Activated CD8-positive, alpha-beta memory T cell treated with anti-CD3 and anti-CD28 coated beads, Interleukin-2, amount 50 U/mL, for 1 hour (primary cell): ENCODE data around the gene MAPT.
"Not testable (repeated sequence)": the region's sequence is repeated elsewhere in the genome, so short reads cannot be mapped to it uniquely, and the experiment has no call there.

Experiments used
- DNase-seq: peaks from one replicate; pipeline ENCODE4 v3.0.0-alpha.2; 2020; ENCODE audit errors: extremely low read depth

Gene MAPT

DNA sequence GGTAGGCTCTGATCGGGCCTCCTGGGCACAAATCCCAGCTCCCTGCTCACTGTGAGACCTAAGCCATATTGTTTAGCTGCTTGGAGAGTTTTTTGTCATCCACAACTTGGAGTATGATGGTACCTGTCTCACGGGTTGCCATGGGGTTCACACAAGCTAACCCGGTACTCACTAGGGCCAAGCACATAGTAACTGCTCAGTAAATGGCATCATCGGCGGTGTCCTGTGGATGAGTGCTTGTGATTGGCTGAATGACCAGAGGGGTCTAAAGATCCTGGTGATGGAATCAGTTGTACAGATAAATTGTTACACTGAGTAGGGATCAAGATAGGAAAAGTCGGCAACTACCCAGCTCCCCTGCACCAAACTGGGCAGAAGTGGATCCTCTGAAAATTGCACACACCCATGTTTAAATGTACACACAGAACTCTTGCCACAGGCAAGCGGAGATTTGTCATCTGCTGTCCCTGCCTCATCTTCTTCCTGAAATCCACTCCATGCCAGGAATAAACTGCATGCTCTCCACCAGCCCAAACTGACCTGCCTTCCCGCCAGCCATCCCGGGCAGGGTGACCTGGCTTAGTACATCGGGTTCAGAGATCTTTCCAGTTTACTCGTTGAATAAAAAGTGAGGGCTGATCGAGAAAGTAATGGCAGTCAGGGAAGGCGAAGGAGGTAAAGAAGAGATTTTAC lies 6.5 kb downstream of the MAPT start:
- DNase-seq: no peak

DNA sequence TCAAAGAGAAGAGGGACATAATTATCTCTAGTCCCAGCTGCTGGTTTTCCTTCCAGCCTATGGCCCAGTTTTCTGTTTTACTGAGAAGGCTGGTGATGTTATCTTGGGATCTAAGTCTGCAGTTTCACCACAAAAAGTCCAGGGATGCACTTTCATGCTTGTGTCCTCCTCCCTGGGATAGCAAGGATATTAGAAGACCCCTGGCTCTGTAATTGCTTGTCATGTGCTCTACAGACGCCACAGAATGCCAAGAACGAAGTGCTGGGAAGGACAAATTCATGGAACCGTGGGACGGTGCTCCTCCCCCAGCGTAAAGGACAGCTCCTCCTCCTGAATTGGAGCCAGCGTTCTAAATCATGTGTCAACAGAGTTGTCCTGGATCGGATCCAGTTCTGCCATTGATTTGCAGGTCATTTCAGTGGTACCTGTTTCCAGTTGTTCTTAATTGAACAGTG lies 8.6 kb downstream of the MAPT start:
- DNase-seq: no peak

DNA sequence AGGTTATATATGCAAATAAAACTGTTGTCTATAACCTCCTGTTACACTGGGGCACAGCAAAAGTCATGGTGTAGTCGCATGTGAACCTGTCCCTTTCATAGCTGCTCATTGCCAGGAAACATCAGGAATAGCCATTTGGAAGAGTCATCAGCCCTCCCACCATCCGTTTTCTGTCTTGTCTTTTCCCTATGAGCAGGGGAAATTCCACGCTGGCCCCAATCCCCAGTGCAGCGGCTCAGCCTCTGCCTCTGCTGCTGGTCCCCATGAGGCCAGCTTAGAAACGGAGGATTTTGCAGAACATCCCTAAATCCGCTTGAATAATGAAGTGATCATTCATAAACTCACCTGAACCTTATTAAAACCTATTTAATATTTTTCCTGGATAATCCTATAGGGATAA lies 10.5 kb downstream of the MAPT start:
- no peak for DNase-seq

DNA sequence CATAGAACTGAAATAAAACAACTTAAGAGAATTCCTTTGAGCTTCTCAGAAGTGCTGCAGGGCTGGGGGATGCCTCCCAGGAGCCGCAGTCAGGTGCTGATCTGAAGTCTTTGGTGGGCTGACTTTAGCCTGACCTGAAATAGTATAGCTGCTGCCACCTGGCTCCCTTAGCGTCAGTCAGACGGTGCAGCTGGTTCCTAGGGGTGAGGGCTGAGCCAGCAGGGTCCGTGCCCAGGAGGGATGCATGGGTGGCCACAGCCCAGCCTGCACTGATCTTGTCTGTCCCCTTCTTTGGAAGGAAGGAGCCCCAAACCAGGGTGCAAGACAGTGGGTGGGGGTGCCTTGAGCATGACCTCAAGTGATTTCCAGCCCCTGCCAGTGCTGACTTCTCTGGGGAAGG lies 11.5 kb downstream of the MAPT start:
- no peak for DNase-seq

DNA sequence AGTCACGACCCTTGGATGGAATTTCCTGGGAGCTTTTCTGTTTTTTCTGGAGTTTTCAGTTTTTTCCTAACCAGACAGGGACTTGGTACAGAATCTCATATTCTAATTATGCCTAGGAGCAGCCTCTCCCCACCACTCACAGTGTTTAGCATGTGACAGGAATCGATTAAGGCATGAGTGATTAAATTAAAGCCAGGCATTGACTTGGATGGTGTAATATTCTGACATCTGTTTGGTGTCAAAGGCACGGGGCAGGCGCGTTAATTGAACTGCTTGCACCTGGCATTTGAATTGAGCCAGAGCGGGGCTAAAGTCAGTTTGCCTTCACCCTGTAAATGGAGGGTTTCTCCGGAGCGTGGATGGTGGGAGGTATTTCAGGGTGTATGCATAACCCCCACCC lies 11.9 kb downstream of the MAPT start:
- DNase-seq: no peak

DNA sequence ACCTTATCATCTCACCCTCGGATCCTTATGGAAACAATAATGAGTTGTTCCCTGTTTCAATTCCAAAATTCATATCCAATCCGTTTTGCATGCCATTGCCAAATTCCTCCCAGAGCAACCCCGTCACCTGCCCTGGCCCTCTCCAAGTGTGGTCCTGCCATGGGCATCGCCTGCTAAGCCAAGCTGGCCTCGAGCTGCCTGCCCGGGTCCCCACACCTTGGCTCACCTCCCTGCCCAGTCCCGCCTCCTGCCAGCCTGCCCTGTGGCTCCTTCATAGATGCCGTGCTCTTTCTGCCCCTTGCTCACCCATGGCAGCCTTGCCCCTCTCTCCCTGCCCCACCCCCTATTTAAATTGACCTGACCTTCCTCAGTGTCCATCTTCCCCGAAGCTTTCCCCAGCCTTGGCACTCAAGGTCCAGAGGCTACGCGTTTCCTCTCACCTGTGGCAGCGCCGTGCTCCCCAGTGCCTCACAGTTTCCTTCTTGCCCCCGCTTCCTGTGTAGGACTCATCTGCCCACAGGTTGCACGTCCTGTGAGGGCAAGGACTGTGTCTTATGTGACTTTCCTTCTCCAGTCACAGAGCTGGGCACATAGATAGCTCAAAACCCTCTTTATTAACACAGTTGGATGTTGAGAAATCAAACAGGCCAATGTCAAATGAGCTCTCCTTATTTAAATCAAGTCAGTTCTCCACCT lies 12.7 kb downstream of the MAPT start:
- DNase-seq: no peak

DNA sequence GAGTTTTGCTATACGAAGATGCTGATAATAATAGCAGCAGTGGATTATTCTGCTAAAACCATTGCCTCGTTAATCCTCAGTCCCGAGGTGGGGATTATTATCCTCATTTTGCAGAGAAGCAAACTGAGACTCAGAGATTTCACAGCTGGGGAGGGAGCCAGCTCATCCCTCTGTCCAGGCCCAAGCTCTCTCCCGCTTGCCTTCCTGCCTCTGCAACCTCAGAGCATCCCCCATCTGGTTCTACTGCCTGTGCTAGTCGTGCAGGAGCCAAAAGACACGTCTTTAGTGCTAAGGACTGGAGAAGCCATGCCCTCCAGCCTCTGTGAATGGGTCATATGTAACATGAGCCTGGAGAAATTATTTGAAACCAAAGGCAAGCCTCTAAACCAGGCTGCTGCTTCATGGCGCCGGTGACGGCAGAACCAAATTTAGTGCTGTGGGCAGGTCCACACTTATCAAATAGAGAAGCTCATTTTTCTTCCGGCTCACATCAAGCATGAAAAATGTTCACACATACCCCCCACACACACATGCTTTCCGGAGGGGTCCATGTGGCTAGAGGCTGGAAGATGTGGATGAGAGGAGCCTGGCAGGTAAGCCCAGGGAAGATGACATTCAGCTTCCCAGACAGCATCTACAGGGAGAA lies 13.5 kb downstream of the MAPT start:
- no peak for DNase-seq

DNA sequence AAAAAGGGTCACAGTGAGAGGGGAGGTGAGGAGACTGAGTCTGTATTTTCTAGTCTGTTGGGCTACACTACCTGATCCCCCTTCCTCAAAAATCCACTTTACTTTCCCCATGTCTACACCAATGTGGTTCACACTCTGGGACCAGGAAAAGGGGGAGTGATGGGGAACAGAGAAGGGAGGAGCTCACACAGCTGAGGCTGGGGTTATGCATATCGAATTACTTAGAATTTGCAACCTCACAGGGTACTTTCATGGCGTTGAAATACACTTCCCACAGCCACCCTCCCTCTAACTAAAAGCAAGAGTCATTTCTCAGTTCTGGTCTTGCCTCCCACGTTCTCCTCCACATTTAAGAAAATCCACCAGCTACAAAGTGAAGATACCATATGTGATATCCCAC lies 14.1 kb downstream of the MAPT start:
- no peak for DNase-seq

DNA sequence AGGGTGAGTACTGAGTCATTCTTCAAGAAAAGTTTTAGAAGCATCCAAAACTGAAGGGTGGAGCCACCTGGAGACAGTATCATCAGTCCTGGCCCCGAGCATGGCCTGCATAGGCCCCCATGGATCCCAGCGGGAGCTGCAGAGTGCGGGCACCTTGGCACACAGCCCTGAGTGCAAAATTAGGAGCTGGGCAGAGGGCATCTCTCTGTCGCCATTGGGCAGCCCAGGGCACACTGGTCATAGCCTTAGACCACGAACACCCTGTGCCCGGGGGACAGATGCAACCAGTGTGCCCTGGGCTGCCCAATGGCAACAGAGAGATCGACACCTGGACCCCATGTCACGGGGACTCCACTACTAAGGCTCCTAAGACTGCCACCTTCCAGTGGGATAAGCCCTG lies 14.6 kb downstream of the MAPT start:
- no peak for DNase-seq

DNA sequence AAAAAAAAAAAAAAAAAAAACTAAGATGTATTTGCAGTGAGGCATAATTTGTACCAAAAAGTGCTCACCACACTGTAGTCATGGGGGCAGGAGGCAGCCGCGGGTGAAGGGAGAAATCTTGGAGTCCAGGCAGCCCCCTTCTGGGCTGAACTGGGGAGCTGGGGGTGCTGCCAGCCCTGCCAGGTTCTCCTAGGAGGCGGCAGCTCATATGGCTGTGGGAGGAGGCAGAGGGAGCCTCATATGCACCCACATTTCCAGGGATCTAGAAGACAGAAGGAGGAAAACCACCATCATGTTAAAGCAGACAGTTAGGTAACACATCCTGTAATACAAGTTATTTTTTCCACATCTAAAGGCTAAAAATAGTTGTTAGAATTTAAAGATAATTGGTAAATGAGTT lies 16.3 kb downstream of the MAPT start:
- no peak for DNase-seq

DNA sequence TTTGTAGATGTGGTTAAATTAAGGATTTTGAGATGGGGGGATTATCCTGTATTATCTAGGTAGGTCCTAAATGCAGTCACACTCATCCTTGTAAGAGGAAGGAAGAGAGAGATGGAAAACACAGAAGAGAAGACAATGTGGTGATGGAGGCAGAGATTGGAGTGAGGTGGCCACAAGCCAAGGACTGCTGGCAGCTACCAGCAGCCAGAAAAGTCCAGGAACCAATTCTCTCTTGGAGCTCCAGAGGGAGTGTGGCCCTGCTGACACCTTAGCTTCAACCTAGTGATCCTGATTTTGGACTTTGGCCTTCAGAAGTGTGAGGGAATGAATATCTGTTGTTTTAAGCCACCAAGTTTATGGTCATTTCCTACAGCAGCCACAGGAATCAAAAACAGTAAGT lies 18.0 kb downstream of the MAPT start:
- no peak for DNase-seq

DNA sequence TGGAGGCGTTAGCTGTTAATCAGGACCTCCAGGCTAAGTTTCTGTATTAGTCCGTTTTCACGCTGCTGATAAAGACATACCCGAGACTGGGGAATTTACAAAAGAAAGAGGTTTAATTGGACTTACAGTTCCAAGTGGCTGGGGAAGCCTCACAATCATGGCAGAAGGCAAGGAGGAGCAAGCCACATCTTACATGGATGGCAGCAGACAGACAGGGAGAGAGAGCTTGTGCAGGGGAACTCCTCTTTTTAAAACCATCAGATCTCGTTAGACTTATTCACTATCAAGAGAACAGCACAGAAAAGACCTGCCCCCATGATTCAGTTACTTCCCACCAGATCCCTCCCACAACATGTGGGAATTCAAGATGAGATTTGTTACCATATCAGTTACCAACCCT lies 18.7 kb downstream of the MAPT start:
- not testable (repeated sequence) for DNase-seq

DNA sequence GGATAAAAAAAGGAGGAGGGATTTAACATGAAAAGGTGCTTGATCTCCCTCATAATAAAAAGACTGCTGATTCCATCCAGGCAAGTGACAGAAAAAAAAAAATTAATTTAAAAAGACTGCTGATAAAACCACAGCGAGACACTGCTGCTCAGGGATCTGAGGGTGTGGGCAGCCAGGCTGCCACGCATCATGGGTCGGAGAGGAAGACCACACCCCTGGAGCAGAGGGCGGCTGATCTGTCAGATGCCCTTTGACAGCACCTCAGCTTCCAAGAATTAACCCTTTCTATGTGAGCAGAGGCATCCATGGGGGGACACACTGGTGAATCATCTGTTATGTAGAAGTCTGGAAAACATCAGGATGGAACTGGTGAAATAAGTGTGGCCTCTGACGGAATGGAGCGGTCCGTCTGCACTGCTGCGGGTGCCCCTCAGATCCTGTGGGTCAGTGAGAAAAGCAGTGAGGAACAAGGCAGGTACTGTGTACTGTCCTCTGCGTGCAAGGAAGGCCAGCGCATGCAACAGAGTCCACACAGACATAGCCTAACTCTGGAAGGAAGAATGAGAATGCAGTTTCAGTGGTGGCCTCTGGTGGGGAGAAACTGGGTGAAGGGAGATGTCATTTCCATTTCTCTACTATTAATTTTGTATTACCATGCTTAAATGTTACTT lies 19.8 kb downstream of the MAPT start:
- DNase-seq: no peak

DNA sequence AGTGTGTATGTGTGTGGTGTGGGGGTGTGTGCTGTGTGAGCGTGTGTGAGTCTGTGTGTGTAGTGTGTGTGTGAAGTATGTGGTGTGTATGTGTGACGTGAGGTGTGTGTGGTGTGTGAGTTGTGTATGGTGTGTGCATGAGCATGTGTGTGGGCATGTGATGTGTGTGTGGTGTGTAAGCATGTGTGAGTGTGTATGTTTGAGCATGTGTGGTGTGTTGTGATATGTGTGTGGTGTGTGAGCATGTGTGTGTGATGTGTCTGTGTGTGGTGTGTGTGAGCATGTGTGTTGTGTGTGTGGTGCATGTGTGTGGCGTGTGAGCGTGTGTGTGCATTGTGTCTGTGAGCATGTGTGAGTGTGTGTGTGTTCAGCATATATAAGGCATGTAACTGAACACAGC lies 20.9 kb downstream of the MAPT start:
- DNase-seq: no peak

DNA sequence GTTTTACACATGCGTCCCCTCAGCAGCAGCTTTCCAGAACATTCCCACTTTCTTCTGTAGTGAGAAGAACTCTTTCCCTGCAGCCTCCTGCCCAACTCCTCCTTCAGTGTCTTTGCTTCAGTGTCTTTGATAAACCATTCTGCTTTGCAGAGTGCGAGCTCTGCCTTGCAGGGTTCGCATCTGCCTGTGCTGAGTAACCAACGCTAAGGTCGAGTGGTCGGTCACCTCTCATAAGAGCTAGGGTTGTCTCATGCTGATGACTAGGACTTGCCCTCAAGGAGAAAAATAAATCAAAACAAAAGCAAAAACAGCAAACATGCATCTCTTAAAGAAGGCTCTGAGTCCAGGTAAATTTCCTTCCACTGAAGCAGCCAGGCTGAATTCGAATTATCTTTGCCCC lies 22.7 kb downstream of the MAPT start:
- no peak for DNase-seq

DNA sequence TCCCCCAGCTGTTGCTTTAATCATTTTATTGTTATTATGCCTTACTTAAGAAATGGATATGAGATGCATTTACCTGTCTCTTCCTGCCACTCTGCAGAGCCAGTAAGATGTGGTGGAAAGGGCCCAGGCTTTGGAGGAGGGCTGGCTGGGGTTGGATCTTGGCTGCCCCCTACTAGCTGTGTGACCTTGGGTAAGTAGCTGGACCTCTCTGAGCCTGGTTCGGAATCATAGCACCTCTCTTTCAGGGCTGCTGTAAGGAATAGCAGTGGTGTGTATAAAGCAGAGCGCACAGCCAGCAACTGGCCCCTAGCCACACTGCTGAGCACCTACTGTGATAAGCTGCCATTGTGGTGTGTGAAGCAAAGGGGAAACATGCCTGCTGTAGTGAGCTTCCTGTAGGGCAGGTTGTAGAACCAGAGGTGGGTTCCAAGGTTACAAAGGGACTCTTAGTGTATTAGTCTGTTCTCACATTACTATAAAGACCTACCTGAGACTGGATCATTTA lies 23.9 kb downstream of the MAPT start:
- no peak for DNase-seq

DNA sequence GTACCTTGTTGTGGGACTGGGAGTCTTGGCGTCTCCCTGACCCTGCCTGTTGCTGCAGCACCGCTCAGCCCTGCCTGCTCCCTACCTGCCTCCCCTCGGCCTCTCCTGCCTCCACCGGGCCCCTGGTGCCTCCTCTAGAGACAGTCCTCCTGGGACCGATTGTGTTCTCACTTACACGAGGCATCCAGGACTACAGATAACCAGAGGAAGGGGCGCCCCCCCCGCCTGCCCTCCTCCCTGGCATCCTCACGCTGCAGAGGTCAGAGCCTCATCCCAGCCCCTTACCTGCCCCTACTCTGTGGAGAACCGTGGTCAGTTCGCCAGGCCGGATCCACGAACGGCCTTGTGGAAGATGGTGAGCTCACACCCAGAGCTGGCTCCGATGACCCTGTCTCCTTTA lies 24.8 kb downstream of the MAPT start:
- DNase-seq: no peak

DNA sequence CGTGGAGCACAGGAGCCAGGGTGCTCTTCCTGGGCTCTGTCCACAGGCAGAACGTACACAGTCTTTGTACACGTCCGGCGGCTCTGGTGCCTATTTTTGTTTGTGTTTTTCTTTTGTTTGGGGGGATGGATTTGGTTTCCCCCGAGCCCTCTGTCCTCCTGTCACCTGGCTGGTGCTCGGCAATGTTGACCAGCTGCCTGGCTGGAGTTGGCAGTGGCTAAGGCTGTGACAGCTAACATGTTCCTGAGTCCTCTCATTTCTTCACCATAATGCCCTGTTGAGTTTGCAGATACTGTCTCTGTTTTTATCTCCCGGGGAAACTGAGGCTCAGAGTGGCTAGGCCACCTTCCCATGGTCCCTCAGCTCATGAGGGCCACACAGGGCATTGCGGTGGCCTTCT lies 25.7 kb downstream of the MAPT start:
- no peak for DNase-seq

DNA sequence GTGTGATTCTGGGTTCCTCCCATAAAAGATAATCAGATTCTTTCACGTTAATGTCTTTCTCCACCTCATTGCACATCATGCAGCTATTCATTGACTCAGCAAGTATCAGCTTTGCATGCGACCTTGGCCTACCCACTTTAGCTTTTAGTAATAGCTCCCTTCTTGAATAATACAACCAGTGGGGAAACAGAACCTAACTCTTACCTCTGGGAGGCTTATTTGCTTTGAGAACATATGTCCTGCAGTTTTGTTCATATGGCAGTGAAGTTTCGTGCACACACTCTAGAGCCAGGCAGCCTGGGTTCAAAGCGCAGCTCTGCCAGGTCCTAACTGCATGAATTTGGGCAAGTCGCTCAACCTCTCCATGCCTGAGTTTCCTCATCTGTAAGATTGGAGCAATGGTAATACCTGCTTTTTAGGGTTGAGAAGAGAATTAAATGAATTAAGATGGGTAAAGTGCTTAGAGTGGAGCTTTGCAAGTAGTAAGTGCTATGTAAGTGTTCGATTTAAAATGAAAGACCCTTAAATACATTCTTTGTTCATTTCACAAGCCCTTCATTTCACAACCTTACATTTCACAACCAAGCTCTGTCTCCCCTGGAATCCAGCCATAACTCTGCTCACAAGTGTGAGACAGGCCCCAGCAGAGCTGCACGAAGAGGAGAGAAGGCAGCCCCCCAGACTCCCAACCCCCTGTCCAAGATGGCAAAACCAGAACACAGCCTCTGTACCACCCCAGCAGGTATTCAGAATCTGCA lies 29.3 kb downstream of the MAPT start:
- no peak for DNase-seq

DNA sequence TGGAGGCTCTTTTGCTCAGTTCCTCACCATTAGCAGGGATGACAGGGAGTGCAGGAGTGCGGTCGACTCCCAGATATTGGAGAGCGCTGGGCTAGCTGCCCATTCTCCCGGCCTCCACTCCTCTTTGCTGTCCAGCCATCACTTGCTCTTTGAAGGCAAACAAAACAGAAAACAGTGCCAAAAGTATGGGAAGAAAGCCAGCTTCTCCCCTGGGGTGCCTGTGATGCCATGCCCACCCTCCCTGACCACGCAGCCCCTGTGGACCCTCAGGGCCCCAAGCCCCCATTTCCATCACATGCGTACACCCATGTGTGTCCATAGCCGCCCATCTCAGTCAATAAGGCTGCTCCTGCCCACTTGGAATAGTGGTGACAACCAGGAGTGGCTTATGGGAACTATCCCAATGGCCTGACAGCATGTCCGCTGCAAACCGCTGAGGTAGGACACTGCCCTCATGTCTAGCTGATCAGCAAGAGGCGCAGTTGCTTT lies 30.0 kb downstream of the MAPT start:
- no peak for DNase-seq

DNA sequence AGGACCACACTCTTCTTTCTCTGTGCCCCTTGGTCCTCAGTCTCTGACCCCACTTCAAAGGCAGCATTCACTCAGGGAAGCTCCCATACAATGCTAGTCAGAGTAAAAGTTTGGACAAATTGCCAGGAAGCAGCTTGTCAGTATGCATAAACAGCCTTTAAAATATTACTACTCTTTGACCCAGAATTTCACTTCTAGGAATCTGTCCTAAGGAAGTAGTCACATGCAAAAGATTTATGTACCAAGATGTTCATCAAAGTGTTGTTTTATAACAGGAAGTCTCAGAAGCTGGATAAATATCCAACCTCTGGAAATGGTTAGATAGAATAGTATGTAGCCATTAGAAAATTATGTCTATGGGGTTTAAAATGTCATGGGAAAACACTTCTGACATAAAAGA lies 31.0 kb downstream of the MAPT start:
- DNase-seq: no peak

DNA sequence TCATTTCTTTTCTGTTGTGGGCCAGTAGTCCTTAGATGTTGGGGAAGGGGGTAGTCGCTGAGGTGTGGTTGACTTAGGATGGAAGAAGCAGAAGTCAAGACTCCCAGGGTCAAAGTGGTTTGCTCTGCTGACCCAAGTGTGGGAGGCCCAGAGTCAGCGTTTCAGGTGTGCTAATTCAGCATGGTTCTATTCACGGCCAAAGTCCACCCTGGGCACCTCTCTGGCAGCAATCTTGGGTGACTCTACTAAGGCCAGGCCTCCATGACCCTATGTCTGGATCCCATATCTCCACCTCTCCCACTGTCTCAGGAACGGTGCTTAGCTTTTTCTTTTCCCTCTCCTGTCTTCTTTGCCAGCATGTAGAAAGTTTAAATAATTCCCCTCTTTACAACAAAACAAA lies 32.9 kb downstream of the MAPT start:
- no peak for DNase-seq
